Psoas muscle (tissue), 8 donors: ENCODE results near the gene PSMD1. TPM values are rescaled to one million over a fixed set of nuclear protein-coding genes. Genes with fewer than 3 reads are reported as not detected.

Source experiments
- ATAC-seq, 4 donors: fragments of 200-7000 bp; cut with Tn5 transposase; one replicate each; pipeline ENCODE4 v1.9.1; 2020; ENCODE audit warnings: moderate library complexity in 3 of 4, mild to moderate bottlenecking in 2 of 4
- DNase-seq, 2 donors: peaks; one replicate each; pipeline ENCODE4 v3.0.0-alpha.2; 2020
- H3K27ac ChIP-seq: fragments of 200-600 bp; one replicate; pipeline ENCODE4 v1.8.0; 2022
- H3K27me3 ChIP-seq, 3 donors: fragments of 200-600 bp in 1 of 3; one replicate each; pipeline versions ENCODE4 v1.6.1 to v1.8.0; 2013 to 2022; ENCODE audit warnings: low read length in 2 of 3, mild to moderate bottlenecking in 2 of 3, moderate library complexity in 1 of 3; ENCODE audit not compliant: insufficient read depth in 3 of 3
- H3K36me3 ChIP-seq, 2 donors: fragments of 200-600 bp in 1 of 2; one replicate each; pipeline versions ENCODE4 v1.6.1 to v1.8.0; 2013 to 2022; ENCODE audit warnings: low read depth in 1 of 2, mild to moderate bottlenecking in 1 of 2, moderate library complexity in 1 of 2; ENCODE audit not compliant: insufficient read depth in 1 of 2
- H3K4me1 ChIP-seq: fragments of 200-600 bp; one replicate; pipeline ENCODE4 v1.8.0; 2022
- H3K4me3 ChIP-seq: fragments of 200-600 bp; one replicate; pipeline ENCODE4 v1.8.0; 2022; ENCODE audit warnings: mild to moderate bottlenecking
- H3K9me3 ChIP-seq: fragments of 200-600 bp; one replicate; pipeline ENCODE4 v1.8.0; 2022
- WGBS, 3 donors: extraction: QIAGEN DNeasy Blood & Tissue Kit; methylation state at CpG; one replicate each; pipeline versions ENCODE4 v1.1.6 to v1.1.7; 2013; 5-methylcytosine and 5-hydroxymethylcytosine counted together
- intact Hi-C, 2 donors: fragments of 100-400 bp; cut with DNase I; formaldehyde crosslinking; loops; one replicate each; pipeline versions ENCODE4 v1.11.0 to v1.14.2; 2022
- polyA plus RNA-seq, 3 donors: library from polyadenylated mRNA; stranded (reverse); fragments of 200-250 nt; gene quantifications; one replicate each; pipeline ENCODE4 v1.2.3, GENCODE V29; 2013
- total RNA-seq, 4 donors: library from RNA; stranded (reverse); fragmentation: NEBNext Ultra II Directional in 2 of 4; extraction: Animal tissue kit (Norgen Biotek cat#: 25700) in 2 of 4; gene quantifications; one replicate each; pipeline versions ENCODE4 v1.2.1 to v1.2.4, GENCODE V29; 2021 to 2023
- TF ChIP-seq, protein P1 (sequence below): fragments of 200-600 bp; IDR thresholded peaks from one replicate; pipeline ENCODE4 v1.8.0; 2022; ENCODE audit warnings: antibody characterized with exemption
- donor health status: healthy with polysubstance abuse.
- donor health status: DM: no; HTN: no; CAD: no; lungs with moderate emphysema.
- donor health status: Bipolar disorder and iron deficiency.
- donor health status: healthy.
- donor health status: DM: yes; HTN: yes; CAD: no.
- donor health status: DM: no; HTN: no; CAD: no.
- donor health status: DM: no; HTN: no; CAD: no.
- donor health status: DM: yes; HTN: yes; CAD: no.

PSMD1 gene
- total and polyA plus RNA-seq, 7 donors, result 74.4 to 170 (median 152) TPM

DNA sequence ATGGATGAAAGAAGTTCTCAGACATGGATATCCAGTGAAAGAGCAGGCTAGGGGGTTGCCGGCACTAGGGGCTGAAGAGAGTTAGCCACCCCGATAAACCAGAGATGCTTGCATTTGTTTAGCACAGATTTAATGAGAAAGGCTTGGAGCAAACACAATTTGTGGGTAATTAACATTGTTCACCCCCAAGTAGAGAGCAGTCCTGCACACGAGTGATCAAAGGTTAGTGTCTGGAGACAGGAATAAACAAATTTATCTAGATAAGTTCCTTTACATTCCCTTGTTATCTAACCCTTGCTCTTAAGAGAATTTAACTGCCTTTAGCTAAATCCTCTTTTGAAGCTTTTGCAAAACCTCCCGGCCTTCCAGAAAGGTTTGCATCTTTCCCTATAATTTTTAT lies 44.3 kb downstream of the PSMD1 start:
- Histone ChIP-seq H3K27me3 (no peaks in the 10 kb centered on the region), H3K4me1 (peaks cover 4% of the 10 kb centered on the region), H3K4me3 (no peak overlapping the region), H3K27ac (no peak overlapping the region), H3K9me3 (no peaks in the 10 kb centered on the region), H3K36me3 (peaks cover 8 to 67% of the 10 kb centered on the region in 2 donors)
- intact Hi-C loops, result loop anchor here (5.0 to 10.0 kb wide), 3 partner anchors 94 to 351 kb away; partner anchors contain the start of gene ARMC9 (in 1 of the 2)
- DNase-seq, result no peak
- ATAC-seq, result no peak
- TF ChIP-seq, protein P1, sequence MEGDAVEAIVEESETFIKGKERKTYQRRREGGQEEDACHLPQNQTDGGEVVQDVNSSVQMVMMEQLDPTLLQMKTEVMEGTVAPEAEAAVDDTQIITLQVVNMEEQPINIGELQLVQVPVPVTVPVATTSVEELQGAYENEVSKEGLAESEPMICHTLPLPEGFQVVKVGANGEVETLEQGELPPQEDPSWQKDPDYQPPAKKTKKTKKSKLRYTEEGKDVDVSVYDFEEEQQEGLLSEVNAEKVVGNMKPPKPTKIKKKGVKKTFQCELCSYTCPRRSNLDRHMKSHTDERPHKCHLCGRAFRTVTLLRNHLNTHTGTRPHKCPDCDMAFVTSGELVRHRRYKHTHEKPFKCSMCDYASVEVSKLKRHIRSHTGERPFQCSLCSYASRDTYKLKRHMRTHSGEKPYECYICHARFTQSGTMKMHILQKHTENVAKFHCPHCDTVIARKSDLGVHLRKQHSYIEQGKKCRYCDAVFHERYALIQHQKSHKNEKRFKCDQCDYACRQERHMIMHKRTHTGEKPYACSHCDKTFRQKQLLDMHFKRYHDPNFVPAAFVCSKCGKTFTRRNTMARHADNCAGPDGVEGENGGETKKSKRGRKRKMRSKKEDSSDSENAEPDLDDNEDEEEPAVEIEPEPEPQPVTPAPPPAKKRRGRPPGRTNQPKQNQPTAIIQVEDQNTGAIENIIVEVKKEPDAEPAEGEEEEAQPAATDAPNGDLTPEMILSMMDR, result no peak
- 96 to 98% (median 98%) methylated on average over 4 of the region's 4 CpGs for WGBS, 3 donors

DNA sequence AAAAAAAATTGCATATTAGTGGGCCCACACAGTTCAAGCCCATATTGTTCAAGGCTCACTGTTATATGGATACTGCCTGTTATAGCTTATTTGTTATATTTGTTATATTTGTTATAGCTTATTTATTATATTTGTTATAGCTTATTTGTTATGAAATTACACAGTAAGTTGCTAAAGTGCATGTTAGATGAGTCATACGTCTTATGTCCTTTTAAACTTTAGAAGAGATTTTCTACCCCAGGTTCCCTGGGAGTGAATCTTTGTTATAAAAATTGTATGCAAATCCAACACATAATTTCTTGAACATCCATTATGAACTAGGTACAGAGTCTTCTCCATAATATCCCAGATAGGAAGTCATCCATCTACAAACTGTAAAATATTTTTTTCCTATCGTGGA lies 46.1 kb downstream of the PSMD1 start:
- no peak overlapping the region for H3K4me3 ChIP-seq
- peaks cover 4% of the 10 kb centered on the region for H3K4me1 ChIP-seq
- intact Hi-C loops, result loop anchor here (5.0 to 10.0 kb wide), 3 partner anchors 92 to 350 kb away; partner anchors contain the start of gene ARMC9 (in 1 of the 2)
- TF ChIP-seq, protein P1, result no peak
- H3K27ac ChIP-seq, result peak overlapping the region; percentile 34
- WGBS, 3 donors, result 89 to 97% (median 95%) methylated on average over 2 of the region's 2 CpGs
- no peaks in the 10 kb centered on the region for H3K27me3 ChIP-seq
- H3K36me3 ChIP-seq, result peaks cover 8 to 53% of the 10 kb centered on the region in 2 donors
- no peak for ATAC-seq
- H3K9me3 ChIP-seq, result no peaks in the 10 kb centered on the region
- no peak for DNase-seq

GRCh38 chr2:231104115-231104713 lies 47.5 kb downstream of the PSMD1 start:
- intact Hi-C loops, result loop anchor here (2.0 to 10.0 kb wide), 4 partner anchors 89 to 348 kb away; partner anchors contain the start of gene ARMC9 (in 1 of the 2)
- peaks cover 4% of the 10 kb centered on the region for H3K4me1 ChIP-seq
- no peaks in the 10 kb centered on the region for H3K9me3 ChIP-seq
- TF ChIP-seq, protein P1, result peak; percentile 77
- peaks cover 7 to 48% of the 10 kb centered on the region in 2 donors for H3K36me3 ChIP-seq
- 18 to 31% (median 21%) methylated on average over 3 of the region's 3 CpGs for WGBS, 3 donors
- no peak overlapping the region for H3K4me3 ChIP-seq
- DNase-seq (peak; percentile 23 to 50), ATAC-seq (peak; percentile 73 to 82 (median 78))
- peak overlapping the region; percentile 2 for H3K27ac ChIP-seq
- no peaks in the 10 kb centered on the region for H3K27me3 ChIP-seq

DNA sequence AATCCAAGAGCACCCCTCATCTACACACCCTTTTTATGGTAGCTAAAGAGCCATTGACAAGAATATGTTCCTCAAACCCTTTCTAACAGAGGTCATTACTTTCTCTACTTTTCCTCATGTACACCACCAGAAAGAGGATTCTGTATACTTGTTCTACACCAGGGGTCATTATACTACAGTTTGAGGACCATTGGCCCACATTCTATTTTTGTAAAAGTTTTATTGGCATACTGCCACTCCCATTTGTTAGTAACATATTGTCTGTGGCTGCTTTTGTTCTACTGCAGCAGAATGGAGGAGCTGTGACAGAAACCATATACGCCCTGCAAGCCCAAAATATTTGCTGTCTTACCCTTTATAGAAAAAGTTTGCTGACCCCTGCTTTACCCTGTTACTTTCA lies 53.9 kb downstream of the PSMD1 start:
- ATAC-seq, result peak; percentile 13 to 62 (median 46)
- Histone ChIP-seq H3K27ac (no peak overlapping the region), H3K4me1 (no peaks in the 10 kb centered on the region), H3K9me3 (no peaks in the 10 kb centered on the region), H3K27me3 (no peaks in the 10 kb centered on the region), H3K36me3 (peaks cover 8 to 61% of the 10 kb centered on the region in 2 donors), H3K4me3 (no peak overlapping the region)
- DNase-seq, result no peak
- intact Hi-C loops, result no loop called here
- WGBS, 3 donors, result 38 to 75% (median 62%) methylated on average over 1 of the region's 1 CpG
- TF ChIP-seq, protein P1, result peak; percentile 17

DNA sequence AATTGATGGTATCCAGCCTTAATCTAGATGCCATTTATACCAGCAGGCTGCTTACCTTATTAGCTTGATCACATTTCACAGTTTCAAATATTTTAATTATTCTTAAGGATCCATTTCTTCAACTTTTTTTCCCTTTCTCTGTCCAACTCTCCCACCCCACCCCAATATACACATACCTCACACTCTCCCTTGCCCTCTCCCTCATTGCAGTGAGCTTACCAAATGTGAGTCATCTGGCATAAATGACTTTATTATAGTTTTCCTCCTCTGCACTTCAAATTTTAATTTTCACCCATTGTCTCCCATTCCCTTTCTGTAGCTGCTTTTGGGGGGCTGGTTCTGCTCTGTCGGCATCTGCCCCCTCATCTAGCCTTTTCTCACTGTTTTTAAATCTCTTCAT lies 55.3 kb downstream of the PSMD1 start:
- H3K9me3 ChIP-seq, result no peaks in the 10 kb centered on the region
- peaks cover 8 to 61% of the 10 kb centered on the region in 2 donors for H3K36me3 ChIP-seq
- H3K27ac ChIP-seq, result no peak overlapping the region
- ATAC-seq, result no peak
- WGBS, 3 donors, result 96 to 100% (median 100%) methylated on average over 1 of the region's 1 CpG
- TF ChIP-seq, protein P1, result no peak
- H3K4me1 ChIP-seq, result no peaks in the 10 kb centered on the region
- intact Hi-C loops, result no loop called here
- DNase-seq, result no peak
- H3K27me3 ChIP-seq, result no peaks in the 10 kb centered on the region
- H3K4me3 ChIP-seq, result no peak overlapping the region
